ENCODE measurements around the gene LIMCH1.

LIMCH1 gene

DNA sequence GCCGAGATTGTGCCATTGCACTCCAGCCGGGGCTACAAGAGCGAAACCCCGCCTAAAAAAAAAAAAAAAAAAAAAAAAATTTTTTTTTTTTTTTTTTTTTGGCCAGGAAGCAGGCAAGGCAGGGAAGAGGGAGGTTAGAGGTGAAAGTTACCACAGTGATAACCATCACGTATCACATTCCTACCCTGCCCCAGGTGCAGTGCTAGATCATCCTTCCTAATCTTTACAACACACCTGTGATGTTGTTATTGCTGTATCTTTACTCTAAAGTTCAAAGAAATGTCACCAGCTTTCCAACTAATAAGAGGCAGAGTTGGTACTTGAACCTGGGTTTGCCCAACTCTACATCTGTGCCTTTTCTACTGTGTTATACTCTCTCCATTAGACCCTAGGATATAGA, 7.2 kb upstream of the LIMCH1 start:
- Histone ChIP-seq H3K4me3 (no peak overlapping the region), H3K27ac (no peak overlapping the region)
- no peak for TF ChIP-seq CTCF (IDR thresholded peaks at IDR 0.05)
- no peak for DNase-seq (ENCODE audit: low spot score)

- DNase-seq (ENCODE audit: low spot score) = no peak
- no peak overlapping the region for H3K4me3 ChIP-seq
- TF ChIP-seq CTCF (IDR thresholded peaks at IDR 0.05) = no peak
- no peak overlapping the region for H3K27ac ChIP-seq
Observed at GRCh38 chr4:41532336-41532735, 5.6 kb upstream of the LIMCH1 start.

- H3K27ac ChIP-seq = no peak overlapping the region
- no peak for DNase-seq (ENCODE audit: low spot score)
- no peak overlapping the region for H3K4me3 ChIP-seq
- TF ChIP-seq CTCF (IDR thresholded peaks at IDR 0.05) = no peak
Observed at GRCh38 chr4:41532882-41533281, 5.1 kb upstream of the LIMCH1 start.

GRCh38 chr4:41533680-41534079, 4.3 kb upstream of the LIMCH1 start:
- no peak for DNase-seq (ENCODE audit: low spot score)
- Histone ChIP-seq H3K27ac (no peak overlapping the region), H3K4me3 (no peak overlapping the region)
- no peak for TF ChIP-seq CTCF (IDR thresholded peaks at IDR 0.05)

DNA sequence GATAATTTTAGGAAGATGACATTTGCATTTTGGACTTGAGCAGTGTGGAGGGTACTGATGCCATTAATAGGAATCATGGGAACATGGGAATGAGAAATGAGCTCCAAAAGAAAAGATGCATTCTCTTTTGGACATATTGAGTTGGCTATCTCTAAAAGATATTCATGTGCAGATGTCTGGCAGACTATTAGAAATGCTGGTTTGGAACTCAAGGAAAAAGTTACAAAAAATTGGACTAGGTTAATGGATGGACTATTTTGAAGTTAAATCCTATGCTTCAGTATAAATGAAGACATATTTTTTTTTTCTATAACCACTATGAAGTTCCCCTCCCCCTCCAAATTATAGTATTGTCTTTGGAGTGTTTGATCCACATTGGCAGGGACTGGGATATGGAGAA, 3.6 kb upstream of the LIMCH1 start:
- Histone ChIP-seq H3K4me3 (no peak overlapping the region), H3K27ac (no peak overlapping the region)
- no peak for DNase-seq (ENCODE audit: low spot score)
- TF ChIP-seq CTCF (IDR thresholded peaks at IDR 0.05) = no peak

DNA sequence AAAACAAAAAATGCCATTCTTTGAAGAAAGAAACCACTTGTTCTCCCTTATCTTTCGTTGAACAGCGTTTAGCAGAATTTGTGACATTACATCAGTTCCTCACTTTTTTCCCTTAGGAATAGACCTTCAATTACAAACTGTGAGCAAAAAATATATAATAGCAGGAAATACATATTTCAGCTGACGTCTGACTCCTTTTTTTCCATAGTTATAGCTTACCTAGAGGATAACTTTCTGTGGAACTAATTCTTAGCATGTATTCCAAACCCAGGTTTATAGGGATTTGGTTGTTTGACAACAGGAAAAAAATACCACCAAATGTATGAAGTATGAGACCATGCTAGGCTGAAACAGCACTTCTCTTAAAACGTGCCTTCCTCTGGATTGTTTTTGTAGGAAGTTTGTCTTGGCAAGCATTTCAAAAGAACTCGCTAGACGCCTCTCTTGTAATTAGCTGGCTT, 2.0 kb upstream of the LIMCH1 start:
- no peak for DNase-seq (ENCODE audit: low spot score)
- no peak for TF ChIP-seq CTCF (IDR thresholded peaks at IDR 0.05)
- Histone ChIP-seq H3K4me3 (no peak overlapping the region), H3K27ac (peak overlapping the region; percentile 23 to 28)

- Histone ChIP-seq H3K27ac (peak overlapping the region; percentile 87 to 88), H3K4me3 (peak overlapping the region; percentile 49)
- DNase-seq (ENCODE audit: low spot score) = no peak
- TF ChIP-seq CTCF (IDR thresholded peaks at IDR 0.05) = no peak
Observed at GRCh38 chr4:41537292-41537890, 566 bp upstream of the LIMCH1 start.
